NOMO-1 treated with DMSO at 0.1 percent for 48 hours (cell line): ENCODE measurements around the gene BTNL9.
"Not testable (repeated sequence)": the region's sequence is repeated elsewhere in the genome, so short reads cannot be mapped to it uniquely, and the experiment has no call there.

Source experiments
- DNase-seq: peaks from one replicate; lab custom pipeline; 2025; ENCODE audit not compliant: unreplicated experiment; lab: John Stamatoyannopoulos, UW

The BTNL9 gene

DNA sequence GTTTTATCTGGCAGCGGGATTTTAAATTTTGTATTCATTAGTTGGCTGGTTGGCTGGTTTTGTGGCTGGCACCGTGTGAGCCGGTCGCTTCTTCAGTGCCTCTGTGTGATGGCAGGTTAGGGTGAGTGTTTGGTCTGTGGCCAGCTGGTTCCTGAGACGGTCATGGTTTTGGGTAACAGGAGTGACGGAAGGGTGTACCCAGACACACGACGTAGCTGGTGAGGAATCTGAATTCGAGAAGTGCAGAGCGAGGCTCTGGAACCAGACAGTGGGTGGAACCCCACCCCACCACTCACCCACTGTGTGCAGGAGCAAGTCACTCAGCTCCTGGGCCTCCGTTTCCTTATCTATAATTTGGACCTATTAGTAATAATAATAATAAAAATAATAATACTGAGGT lies 2.7 kb downstream of the BTNL9 start:
- DNase-seq: no peak

DNA sequence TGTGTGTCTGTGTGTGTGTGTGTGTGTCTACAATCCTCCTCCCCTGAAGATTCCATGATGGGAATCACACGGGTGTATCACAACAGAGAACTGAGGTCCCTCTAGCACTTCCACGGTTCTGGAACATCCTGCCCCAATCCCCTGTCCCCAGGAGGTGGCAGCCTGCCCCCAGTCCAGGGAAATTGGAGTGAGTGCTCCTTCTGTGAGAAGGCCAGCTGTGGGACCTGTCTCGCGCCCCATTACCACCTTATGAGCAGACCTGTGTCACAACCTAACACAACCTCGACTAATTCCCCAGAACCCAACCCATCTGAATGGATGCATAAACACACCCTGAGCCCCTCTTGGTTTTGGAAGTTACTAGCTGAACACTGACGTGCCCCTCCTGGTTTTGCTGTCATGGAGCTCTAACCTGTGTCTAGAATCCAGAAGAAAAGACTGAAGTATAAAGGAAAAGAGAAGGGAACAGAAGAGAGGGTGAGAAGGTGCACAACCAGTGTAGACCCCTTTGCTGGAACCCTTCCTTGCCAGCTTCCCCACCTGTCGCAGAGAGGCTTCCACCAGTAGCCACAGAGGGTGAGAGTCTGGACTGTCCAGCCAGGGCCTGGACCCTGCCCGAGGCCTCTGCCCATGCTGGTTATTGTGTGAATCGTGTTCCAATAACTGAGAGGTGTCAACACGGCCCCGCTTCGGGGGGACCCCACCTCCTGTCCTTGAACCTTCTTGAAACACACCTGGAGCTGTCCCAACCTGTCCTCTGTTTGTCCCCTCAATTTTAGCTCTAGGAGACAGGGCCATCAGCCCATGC lies 3.4 kb downstream of the BTNL9 start:
- DNase-seq: no peak

DNA sequence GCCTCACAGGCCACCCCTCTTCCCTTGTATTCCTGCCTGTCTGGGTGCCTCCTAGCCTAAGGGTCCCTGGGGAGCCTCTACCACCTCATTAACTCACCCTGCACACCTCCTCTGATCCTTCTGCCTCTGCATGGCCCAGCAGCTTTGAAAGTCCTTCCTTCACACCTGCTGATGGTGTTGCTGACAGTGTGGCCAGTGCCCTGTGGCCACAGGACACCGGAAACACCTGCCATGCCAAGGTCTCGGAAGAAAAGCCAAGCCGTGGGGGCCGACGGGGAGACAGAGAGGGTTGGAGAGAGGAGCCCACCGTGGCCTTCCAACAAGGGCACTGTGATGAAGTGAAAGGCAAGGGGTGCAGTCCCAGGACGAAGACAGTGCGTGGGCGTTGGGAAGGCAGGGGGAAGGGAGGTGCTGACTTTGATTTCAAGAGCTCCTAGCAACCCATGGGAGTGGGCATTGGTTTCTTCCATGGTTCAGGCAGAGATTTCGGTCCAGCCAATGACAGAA lies 4.1 kb downstream of the BTNL9 start:
- DNase-seq: no peak

DNA sequence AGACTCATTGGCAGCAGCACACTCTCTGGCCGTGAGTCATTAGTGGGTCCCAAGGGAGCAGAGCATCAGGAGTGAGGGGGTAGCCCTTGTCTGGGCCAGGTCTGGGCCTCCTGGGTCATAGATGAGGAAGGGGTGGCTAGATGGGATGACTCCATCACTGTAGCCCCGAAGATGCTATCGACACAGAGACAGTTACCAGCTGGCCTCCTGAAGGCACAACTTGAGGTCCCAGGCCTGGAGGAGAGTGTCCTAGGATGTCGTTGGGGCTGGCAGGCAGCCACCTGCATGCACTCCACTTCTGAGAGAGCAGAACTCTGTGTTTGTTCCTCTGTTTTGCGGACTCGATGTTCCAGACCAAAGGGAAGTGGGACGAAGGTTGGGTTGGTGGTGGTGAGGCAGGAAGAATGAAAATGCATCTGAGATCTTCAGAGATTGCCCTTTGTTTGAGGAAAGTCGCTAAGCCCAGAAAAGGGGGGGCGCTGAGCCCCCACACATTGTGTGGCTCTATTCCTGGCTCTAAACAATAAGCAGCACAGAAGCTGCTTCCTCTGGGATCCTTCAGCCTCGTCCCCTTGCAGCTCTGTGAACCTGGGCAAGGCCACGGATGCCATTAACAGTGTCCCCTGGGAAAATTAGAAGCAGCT lies 4.7 kb downstream of the BTNL9 start:
- no peak for DNase-seq

DNA sequence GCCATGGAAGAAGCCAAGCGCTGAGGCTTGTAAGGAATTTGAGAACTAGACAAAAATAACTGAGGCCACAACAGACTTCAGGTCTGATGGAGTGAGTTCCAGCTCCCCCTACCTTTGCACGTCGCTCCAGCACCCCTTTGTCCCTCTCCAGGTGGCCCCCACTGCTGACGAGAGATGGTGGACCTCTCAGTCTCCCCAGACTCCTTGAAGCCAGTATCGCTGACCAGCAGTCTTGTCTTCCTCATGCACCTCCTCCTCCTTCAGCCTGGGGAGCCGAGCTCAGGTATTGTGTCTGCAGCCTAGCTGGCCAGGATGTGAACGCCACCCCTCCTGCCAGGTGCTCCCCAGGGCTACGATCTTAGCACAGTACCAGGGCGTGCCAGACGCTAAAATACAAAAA lies 5.2 kb downstream of the BTNL9 start:
- no peak for DNase-seq

DNA sequence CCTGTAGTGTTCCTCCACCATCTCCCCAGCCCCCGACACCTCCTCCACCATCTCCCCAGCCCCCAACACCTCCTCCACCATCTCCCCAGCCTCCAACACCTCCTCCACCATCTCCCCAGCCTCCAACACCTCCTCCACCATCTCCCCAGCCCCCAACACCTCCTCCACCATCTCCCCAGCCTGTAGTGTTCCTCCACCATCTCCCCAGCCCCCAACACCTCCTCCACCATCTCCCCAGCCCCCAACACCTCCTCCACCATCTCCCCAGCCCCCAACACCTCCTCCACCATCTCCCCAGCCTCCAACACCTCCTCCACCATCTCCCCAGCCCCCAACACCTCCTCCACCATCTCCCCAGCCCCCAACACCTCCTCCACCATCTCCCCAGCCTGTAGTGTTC lies 5.8 kb downstream of the BTNL9 start:
- DNase-seq: not testable (repeated sequence)

DNA sequence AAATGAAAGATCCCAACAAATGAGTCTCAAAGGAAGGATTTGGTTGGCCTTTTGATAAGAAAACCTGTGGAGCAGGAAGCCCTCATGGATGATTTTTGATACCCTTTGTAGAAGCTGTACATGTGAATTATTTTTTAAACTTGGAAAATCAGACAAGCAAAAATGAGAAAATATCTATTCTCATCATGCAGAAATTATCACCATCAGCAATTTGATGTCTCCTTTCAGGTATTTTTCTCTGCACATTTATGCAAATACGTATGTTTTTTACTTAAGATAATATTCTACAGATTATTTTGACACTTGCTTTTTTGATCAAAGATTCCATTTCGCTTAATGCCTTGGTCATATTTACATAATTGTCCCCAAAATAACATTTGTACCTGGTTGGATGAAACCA lies 7.2 kb downstream of the BTNL9 start:
- DNase-seq: no peak

DNA sequence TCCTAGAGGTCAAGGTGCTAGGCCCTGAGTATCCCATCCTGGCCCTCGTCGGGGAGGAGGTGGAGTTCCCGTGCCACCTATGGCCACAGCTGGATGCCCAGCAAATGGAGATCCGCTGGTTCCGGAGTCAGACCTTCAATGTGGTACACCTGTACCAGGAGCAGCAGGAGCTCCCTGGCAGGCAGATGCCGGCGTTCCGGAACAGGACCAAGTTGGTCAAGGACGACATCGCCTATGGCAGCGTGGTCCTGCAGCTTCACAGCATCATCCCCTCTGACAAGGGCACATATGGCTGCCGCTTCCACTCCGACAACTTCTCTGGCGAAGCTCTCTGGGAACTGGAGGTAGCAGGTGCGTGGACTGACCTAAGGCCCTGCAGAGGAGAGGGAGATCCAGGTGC lies 7.9 kb downstream of the BTNL9 start:
- no peak for DNase-seq

DNA sequence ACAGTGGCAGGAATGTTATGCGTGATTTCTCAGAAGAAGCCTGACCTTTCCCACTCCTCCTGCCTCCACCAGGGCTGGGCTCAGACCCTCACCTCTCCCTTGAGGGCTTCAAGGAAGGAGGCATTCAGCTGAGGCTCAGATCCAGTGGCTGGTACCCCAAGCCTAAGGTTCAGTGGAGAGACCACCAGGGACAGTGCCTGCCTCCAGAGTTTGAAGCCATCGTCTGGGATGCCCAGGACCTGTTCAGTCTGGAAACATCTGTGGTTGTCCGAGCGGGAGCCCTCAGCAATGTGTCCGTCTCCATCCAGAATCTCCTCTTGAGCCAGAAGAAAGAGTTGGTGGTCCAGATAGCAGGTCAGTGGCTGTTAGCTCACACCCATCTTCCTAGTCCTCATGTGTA lies 9.9 kb downstream of the BTNL9 start:
- no peak for DNase-seq

DNA sequence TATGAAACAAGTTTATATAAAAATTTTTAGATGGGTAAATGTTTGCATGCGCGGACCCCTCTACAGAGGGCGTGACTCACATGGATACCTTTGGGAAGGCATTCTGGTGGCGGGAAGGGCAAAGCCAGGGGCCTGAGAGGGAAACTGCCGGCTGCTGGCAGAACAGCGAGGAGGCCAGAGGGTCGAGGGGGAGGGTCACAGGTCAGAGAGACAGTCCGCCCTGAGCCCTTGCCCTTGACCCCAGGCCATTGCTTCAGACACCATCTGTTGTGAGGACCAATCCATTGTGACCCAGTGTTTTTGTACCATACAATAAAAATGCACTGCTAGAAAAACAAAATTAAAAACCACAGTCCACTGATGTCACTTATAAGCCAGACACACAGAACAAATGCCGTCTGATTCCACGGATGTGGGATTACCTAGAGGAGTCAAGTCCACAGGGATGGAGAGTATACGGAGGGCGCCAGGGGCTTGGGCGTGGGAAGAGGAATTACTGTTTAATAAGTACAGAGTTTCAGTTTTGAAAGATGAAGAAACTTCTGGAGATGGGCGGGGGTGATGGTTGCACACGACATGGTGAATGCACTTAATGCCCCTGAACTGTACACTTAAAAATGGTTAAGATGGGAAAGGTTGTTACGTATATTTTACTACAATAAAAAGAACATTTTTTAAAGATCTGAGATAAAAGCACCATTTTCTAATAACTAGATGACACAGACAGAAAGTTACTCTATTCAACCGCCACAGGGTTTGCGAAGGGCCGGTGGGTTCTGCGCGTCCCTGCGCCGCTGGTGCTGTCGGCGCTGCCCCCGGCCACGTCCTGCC lies 12.0 kb downstream of the BTNL9 start:
- DNase-seq: no peak

DNA sequence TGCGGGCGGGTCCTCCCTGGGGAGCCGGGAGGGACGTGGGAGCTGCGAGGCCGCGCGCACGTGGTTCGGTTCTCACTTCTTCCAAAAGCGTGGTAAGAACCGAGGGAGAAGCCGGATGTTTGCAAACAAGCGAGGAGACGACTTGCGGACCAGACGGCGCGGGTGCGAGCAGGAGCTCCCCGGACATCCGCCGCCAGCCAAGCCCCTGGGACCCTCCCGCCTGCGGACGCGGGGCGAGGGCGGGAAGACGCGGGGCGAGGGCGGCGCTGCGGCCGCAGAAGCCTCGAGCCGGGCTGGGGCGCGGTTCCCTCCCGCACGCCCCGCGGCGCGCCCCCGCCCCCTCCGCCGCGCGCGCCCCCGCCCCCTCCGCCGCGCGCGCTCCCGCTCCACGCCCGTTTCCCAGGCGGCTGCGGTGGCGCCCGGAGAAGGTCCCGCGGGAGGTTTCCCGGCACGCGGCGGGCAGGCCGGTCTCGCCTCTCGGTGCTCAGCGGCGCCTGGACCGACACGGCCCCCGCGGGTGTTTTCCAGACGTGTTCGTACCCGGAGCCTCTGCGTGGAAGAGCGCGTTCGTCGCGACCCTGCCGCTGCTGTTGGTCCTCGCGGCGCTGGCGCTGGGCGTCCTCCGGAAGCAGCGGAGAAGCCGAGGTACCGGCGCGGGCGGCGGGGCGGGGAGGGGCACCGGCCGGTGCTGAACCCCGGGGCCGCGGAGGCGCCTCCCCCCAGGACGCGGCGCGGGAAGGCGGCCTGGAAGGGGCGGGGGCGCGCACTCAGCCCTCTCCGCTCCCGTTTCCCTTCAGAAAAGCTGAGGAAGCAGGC lies 12.8 kb downstream of the BTNL9 start:
- DNase-seq: no peak

DNA sequence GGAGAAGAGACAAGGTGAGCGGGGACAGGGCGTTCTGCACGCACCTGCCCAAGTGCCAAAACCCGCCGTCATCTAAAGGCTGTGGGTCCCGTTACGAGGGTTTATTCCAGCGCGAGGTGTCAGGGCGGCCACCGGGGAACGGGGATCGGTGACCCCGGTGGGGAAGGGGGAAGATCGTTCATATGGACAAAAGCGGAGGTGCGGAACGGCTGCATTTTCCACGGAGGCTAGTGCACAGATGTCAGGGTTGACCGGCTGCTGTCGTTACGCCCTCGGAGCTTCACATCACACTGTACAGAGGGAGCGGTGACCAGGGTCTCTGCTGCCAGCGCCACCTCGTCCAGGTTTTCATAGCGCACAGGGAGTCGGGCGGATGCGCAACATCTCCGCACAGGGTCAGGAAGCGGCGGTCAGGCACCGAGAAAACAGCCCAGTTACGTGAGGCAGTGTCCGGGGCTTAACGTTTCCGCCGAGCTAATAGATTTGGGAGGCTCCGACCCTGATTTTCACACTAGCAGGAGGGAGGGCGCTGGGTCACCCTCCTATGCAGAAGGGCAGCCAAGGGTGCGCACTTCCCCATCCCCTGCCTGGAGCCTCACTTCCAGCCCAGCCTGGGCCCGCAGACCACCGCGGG lies 13.5 kb downstream of the BTNL9 start:
- no peak for DNase-seq

DNA sequence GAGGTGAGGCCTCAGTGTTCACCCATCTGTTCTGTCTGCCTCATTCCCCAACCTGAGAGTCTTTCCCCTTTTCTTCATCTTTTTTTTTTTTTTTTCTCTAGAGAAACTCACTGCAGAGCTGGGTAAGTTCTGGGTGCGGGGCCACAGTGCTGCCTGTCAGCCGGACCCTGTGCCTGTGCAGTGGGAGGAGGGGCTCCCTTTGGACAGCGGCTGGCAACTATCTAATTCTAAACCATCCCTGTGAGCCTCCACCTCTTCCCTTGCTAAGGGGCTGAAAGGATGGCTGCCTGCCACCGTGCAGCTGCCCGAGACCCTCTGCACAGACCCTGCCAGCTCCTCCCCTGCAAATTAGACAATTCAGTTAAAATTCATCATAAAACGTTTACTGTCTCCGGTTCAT lies 14.1 kb downstream of the BTNL9 start:
- DNase-seq: no peak

DNA sequence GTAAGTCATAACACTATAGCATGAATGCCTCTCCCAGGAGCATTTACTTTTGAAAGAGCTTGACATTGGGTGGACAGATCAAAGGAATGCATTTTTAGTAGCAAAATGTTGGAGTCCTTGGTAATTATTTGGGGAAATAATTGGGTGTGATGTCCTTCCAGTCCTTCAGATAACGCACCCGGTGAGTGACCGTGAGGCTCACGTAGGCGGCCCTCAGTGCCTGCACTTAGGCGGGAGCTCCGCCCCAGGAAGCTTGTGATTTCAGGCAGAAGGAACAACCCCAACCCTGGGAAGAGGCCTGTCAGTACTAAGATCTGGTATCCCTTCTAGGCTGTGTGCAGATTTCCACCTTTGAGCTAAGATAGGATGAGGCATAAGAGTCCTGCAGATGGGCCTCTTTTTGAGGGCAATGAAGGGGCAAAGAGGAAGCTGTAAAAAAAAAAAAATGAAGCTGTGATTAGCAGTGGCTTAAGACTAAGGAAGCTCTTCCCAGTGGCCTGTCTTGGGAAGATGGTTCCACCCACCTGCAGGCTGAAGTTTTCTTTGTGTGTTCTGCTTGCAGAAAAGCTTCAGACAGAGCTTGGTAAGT lies 14.9 kb downstream of the BTNL9 start:
- DNase-seq: no peak

DNA sequence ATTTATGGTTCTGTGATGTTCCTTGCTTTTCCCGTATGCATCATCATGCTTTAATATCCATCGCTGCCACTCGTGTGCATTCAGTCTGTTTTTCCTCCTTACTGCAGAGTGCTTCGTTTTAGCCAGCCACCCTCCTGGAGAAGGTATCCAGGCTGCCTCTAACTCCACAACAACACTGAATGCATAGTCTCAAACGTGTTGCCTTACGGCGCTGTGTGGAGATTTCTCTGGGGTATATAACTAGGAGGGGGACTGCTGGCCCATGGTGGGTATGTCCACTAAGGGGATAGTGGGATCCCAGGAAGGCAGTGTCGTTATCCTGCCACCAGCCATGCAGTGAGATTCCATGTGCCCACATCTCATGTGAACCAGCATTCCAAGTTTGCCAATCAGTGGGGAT lies 16.4 kb downstream of the BTNL9 start:
- no peak for DNase-seq

DNA sequence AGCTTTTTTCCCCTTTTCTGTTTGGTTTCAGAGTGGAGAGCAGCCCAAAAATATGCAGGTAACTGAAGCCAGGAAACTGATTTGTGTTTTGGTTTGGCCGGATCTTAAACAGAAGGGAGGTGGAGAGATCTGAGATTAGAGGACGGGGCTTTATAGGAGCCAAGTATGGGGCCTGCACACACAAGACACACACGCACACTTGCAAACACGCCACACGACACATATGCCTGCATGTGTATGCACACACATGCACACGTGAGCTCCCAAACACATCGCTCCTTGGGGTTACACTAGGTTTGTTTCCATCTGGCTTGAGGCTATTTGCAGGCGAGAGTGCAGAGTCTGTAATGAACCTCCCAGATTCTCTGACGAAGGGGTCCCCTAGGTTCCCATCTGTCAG lies 18.3 kb downstream of the BTNL9 start:
- no peak for DNase-seq

DNA sequence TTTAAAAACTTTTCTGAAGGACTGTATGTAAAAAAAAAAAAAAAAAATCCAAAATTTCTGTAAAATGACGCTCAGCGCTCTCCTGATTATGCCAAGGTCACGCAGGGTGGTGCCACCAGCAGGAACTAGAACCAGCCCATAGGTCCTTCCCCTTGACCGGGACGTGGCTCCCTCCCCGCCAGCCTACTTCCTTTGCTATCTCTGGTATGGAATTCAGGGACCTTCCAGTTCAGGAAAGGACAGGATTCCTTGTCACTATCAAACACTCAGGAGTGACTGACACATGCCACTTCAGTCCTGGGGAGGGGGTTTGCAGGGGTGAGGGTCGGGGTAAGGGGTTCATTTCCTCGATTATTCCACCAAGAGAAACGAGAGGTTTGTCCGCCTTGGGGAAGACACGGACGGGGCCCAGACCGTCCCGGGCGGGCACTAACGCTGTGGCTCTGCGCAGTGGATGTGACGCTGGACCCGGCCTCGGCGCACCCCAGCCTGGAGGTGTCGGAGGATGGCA lies 18.8 kb downstream of the BTNL9 start:
- no peak for DNase-seq

DNA sequence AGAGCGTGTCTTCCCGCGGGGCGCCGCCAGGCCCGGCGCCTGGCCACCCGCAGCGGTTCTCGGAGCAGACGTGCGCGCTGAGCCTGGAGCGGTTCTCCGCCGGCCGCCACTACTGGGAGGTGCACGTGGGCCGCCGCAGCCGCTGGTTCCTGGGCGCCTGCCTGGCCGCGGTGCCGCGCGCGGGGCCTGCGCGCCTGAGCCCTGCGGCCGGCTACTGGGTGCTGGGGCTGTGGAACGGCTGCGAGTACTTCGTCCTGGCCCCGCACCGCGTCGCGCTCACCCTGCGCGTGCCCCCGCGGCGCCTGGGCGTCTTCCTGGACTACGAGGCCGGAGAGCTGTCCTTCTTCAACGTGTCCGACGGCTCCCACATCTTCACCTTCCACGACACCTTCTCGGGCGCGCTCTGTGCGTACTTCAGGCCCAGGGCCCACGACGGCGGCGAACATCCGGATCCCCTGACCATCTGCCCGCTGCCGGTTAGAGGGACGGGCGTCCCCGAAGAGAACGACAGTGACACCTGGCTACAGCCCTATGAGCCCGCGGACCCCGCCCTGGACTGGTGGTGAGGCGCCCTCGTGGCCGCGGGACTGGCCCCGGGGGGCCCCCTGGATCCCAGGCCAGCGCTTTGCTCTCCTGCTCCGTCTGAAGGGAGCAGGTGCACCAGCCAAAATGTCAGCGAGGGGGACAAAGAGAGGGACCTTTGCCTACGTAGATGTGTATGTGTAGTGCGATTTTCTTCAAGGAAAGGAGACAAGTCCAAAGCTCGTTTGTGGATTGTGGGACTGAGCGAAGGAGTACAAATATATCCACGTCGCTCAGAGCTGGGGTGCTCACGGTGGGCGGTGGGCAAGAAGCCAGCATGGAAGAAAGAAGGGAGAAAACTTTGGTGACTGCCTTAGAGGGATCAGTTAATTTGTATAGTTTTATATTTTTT lies 19.5 kb downstream of the BTNL9 start:
- no peak for DNase-seq

DNA sequence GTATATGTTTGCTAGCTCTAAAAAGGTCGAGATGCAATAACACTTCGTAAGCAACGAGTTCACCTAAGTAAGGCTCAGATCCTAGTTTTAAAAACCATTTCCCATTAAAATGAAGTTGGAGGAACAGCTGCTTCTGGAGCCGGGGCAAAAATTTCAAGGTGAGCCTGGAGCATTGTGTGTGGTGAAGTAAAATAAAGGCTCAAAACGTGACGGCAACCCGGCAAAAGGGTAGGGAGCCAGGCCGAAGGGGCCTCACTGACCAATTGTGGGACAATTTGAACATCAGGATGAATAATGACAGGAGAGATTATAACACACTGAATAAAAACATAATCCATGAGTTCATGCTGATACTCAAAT lies 20.1 kb downstream of the BTNL9 start:
- no peak for DNase-seq
